ENCODE results near the gene BRICD5.
"Not testable (repeated sequence)": the region's sequence is repeated elsewhere in the genome, so short reads cannot be mapped to it uniquely, and the experiment has no call there.

BRICD5 gene

DNA sequence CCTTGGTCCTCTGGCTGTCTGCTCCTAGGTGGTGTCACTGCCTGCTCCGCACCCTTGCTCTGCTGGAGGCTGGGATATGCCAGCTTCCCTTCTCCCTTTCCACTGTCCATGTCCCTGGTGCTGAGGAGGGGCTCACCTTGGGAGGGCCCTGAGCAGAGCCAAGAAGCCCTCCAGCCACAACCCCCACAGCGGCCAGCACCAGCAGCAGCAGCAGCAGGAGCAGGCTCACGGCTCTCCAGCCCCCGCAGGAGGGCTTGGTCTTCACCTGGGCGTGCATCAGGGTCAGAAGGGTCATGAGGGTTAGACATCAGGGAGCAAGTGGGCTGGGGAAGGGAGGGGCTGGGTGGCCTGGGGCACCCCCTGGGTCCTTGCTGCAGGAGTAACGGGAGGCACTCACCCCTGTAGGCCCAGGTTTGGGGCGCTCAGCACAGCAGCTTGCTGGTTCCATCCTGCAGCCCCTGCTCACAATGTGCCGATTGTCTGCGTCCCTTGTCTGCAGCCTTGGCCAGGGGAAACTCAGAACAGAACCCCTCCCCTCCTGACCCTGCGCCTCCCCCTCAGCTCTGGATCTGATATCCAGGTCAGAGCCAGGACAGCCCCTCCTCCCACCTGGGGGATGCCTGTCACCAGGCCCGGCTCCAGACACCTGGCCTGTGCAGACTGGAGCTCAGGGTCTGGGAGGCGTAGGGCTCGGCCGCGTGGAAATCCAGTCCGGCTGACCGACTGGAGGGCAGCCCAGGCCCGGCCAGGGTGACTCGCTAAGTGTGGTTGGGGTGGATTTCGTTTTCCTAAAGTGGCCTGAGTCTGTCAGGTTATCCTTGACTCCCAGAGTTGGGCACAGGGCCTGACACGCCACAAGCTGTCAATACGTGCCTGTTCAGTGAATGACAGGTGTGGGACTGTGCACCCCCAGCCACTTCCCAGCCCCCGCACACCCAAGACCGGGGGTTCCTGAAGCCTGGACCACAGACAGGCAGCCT, at the start of gene BRICD5:
Gene BRICD5 (minus strand): TSS at position 478 of the 980 bp plus-strand sequence. CDS start 30 bp downstream, at position 448.
- no peak for DNase-seq

- DNase-seq = no peak
Measured at GRCh38 chr16:2260250-2260649, 49.6 kb upstream of the BRICD5 start.

- not testable (repeated sequence) for DNase-seq
Measured at GRCh38 chr16:2258530-2258929, 47.9 kb upstream of the BRICD5 start.

- no peak for DNase-seq
Measured at GRCh38 chr16:2257726-2258125, 47.1 kb upstream of the BRICD5 start.

DNA sequence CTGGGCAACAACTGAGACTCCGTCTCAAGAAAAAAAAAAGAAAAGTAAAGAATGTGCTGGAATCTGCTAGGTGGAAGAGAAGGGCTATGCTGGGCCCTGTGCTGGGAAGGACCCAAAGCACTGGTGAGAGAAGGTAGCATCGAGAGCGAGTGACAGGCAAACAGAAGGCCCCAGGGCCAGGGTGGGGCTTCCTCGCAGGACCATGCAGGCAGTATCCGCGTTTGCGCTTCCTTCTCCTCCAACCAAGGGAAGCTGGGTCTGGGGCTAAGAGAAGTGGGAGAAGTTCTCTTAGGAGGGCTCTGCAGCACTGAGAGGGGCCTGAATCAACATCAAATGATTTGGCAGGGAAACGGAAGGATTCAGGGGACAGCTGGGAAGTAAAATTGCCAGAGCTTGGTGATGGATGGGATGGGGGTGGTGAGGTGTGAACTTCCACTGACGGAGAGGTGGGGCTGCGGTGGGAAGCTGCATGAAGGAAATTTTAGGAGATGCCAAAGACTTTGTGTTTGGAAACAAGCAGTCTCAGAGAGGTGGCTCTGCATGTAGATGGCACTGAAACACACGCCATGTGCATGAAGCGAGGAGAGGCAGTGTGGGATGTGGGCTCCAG, 46.0 kb upstream of the BRICD5 start:
- no peak for DNase-seq

GRCh38 chr16:2253293-2253692, 42.6 kb upstream of the BRICD5 start:
- no peak for DNase-seq

GRCh38 chr16:2252806-2253148, 42.1 kb upstream of the BRICD5 start:
- DNase-seq = no peak

DNA sequence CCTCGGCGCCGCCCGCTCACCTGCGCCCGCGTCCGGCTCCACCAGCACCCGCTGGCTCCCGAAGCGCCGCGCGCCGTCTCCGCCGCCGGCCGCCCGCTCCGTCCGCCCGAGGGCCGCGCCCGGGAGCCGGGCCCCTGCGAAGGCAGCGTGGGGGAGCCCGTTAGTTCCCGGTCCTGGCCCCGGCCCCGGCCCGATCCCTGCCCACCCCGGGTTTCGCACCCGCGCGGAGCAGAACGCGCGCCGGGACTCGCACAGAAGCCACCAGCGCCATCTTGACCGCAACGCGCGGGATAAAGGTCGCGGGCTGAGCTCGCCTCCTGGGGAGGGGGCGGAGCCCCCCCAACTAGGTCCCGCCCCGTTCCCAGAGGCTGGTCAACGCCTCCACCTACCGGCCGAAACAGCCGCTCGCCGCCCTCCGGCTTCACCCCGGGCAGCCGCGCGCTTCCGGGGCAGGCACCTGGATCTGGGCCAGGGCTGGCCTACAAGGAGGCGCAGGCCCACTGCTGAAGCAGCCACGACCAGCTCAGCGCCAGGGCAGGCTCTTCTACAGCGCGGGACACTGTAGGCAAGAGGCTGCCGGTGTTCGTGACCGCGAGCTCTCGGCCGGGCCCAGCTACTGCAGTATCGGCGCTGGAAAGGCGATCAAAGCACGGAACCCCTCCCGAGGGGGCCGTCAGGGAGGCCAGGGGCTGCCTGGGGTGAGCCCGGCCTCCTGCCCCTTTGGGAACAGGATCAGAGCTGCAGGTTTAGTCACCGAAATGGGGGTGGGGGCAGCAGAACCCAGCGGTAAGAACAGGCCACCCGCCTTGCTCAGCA, 40.8 kb upstream of the BRICD5 start, which contains the start of gene ECI1:
Gene ECI1 (minus strand): TSS at position 292 of the 816 bp plus-strand sequence. CDS start 21 bp downstream, at position 271.
- DNase-seq = peak; percentile 85

DNA sequence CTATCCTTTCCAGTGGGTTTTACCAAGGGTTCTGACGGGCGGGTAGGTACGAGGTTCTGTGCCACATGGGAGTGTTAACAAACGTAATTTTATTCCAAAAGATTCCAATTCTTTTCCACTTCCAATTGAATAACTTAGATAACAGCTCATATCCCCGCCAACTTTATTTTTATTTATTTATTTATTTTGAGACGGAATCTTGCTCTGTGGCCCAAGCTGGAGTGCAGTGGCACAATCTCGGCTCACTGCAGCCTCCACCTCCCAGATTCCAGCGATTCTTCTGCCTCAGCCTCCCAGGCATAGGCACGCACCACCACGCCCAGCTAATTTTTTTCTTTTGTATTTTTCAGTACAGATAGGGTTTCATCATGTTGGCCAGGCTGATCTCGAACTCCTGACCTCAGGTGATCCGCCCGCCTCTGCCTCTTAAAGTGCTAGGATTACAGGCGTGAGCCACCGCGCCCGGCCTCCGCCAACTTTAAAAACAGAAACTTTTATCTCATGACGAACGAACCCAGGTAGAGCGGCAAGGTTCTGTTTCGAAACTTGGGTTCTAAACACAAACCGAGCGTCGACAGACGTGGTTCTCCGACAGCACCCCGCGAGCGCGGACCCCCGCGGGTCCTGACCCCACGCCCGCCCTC, 40.1 kb upstream of the BRICD5 start:
- DNase-seq = no peak

- no peak for DNase-seq
Measured at GRCh38 chr16:2246301-2246885, 35.7 kb upstream of the BRICD5 start.

- no peak for DNase-seq
Measured at GRCh38 chr16:2244926-2245795, 34.5 kb upstream of the BRICD5 start.

DNA sequence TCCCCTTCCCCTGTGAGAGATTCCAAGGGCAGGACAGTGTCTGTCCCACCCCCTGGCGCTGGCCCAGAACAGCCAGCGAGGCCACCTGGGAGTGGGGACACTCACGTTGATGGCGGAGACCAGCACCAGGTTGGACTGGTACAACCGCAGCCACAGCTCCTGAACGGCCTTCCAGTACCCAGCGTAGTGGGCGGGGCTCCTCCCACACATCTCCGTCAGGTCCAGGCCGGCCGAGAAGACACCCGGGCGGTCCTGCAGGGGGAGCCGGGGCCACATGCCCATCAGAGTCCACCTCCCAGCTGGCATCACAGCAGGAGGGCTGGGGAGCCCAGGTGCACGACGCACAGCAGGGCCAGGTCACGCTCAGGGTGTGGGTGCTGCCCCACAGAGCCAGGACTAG, 33.6 kb upstream of the BRICD5 start:
- DNase-seq = no peak

GRCh38 chr16:2243781-2244180, 33.1 kb upstream of the BRICD5 start:
- no peak for DNase-seq

DNA sequence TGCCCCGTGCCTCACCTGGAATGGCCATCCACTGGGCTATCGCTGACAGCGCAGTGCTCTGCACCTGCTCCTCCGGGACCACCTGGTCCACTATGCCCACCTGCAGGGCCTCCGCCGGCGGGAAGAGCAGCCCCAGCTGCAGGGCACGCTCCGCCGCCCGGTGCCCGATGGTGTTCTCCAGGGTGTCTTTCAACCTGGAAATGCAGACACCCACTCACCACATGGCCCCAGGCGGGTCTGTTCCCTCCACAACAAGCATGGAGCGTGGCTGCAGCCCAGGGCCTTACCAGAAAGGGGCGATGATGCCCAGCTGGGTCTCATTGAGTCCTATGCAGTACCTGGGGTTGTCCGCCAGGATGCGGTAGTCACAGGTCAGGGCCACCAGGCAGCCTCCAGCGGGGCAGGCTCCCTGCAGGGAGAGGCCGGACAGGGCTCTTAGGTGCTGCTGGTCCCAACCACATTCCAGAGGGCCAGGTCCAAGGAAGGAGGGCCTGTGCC, 32.4 kb upstream of the BRICD5 start:
- DNase-seq = no peak

- no peak for DNase-seq
Measured at GRCh38 chr16:2242598-2242997, 31.9 kb upstream of the BRICD5 start.

DNA sequence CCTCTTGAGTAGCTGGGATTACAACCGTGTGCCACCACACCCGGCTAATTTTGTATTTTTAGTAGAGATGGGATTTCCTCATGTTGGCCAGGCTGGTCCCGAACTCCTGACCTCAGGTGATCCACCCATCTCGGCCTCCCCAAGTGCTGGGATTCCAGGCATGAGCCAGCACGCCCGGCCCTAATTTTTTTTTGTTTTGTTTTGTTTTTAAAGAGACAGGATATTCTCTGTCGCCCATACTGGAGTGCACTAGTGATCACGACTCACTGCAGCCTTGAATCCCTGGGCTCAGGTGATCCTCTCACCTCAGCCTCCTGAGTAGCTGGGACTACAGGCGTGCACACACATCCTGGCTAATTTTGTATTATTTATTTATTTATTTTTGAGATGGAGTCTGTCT, 29.7 kb upstream of the BRICD5 start:
- not testable (repeated sequence) for DNase-seq

- no peak for DNase-seq
Measured at GRCh38 chr16:2238838-2239675, 28.4 kb upstream of the BRICD5 start.

GRCh38 chr16:2238150-2238837, 27.6 kb upstream of the BRICD5 start:
- DNase-seq = no peak

GRCh38 chr16:2237493-2238149, 27.0 kb upstream of the BRICD5 start:
- no peak for DNase-seq

Data from SHP77 treated with DMSO at 0.1 percent for 48 hours (cell line).